IPS-11a (cell line): ENCODE data around the gene PRKCH.
"Not testable (repeated sequence)": the region's sequence is repeated elsewhere in the genome, so short reads cannot be mapped to it uniquely, and the experiment has no call there.

ENCODE experiments used
- H3K4me3 ChIP-seq: one replicate; pipeline ENCODE4 v1.5.1; 2013; ENCODE audit warnings: low read depth, low read length, control low read depth

Gene PRKCH

DNA sequence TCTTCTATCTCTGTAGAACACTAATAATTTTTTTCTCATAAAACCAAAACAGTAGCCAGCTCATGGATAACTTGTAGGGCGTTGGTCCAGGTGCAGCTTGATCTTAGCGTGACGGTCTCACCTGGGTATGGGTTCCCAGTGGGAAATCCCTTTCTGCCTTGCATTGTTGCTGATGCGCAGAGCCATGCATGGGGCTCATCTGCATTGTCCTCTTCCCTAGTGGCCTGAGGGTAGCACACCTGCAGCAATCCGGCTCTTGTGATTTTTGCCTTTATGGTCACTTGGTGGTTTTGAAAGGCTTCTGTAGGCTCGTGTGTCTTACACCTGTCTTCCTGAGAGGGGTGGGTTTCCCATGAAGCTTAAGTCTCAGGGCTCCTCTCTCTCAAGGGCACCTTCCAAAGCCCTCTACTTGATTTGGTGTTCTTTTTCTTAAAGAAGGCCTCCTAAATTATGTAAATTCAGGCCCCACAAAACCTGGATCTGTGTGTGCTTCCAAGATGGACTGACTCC, 130.6 kb downstream of the PRKCH start:
- H3K4me3 ChIP-seq = no peak overlapping the region

GRCh38 chr14:61452452-61452851, 131.1 kb downstream of the PRKCH start:
- H3K4me3 ChIP-seq = no peak overlapping the region

GRCh38 chr14:61453103-61453767, 131.9 kb downstream of the PRKCH start:
- H3K4me3 ChIP-seq = no peak overlapping the region

DNA sequence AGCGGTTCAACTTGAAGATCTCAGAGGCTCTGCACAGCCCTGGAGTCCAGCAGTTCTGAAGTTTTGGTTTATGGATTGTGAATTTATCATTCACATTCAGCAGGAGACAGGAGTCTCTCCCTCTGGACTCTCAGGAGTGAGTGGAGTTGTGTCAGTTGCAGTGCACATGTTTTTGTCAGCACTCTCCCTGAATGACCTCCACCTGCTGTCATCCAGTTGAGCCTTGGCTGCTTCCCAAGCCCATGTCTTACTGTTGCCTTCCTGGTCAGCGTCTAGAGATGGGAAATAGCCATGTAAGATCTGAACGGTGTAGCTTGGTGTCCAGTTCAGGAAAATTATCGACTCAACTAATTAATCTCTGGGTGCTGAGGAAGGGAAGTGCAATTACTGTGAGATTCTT, 133.2 kb downstream of the PRKCH start:
- H3K4me3 ChIP-seq = no peak overlapping the region

DNA sequence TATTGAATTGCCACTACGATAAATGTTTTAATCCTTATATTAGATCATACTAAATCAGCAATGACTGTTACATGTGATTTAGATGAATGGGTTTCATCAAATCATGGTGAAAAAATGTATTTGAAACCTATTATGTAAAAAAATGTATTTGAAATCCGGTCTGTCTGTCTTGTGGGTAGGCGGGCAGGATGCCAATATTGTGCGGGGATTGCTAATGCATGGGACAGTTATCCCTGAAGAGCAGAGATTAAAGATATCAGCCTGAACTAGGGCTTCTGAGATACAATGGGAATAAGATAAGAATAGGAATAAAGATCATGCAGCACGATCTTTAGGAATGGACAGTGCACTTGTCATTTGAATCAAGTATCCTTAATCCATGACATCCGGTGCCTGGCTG, 134.0 kb downstream of the PRKCH start:
- H3K4me3 ChIP-seq = no peak overlapping the region

- no peak overlapping the region for H3K4me3 ChIP-seq
These were observed 135.3 kb downstream of the PRKCH start for GRCh38 chr14:61456720-61457119.

DNA sequence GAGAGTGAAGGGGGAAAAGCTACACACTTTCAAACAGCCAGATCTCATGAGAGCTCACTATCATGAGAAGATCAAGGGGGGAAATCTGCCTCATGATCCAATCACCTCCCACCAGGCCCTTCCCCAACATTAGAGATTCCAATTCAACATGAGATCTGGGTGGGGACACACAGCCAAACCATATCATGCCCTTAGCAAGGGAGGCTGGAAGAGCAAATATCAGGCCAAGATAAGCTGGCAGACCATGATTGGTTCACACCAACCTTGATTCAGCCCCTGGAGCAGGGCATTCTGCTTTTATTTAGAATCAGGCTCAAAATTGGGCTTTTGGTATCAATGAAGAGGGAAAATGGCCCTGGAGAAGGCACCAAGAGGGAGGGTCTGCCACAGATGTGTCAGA, 137.4 kb downstream of the PRKCH start:
- H3K4me3 ChIP-seq = no peak overlapping the region

DNA sequence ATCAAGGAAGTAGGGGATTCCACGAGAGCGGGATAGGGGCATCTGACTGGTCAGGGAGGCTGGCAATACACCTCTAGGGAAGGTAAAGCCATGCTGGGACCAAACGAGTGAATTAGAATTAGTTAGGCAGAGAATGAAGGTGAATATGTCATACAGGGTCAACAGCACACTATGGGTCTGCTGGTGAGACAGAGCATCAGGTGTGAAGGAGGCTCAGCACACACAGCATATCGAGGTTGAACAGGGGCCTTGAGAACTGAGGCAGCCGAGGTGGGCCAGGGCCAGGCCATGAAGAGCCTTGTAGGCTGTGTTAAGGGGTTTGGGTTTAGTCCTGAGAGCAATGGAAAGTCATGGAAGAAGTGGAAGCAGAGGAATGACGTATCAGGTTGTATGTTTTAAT, 137.8 kb downstream of the PRKCH start:
- no peak overlapping the region for H3K4me3 ChIP-seq

DNA sequence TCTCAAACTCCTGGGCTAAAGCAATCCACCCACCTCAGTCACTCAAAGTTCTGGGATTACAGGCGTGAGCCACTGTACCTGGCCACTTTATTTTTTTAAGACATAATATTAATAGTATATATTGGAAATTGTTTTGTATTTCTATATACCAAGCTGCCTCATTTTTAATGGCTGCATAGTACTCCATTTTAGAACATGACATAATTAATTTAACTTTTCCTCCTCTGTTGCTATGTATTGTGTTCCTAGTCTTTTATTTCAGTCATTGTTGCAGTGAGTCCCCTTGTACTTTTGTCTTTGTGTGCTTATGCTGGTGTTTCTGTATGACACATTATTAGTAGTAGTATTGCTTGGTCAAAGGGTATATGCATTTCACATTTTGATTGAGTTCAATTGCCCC, 138.7 kb downstream of the PRKCH start:
- H3K4me3 ChIP-seq = no peak overlapping the region

DNA sequence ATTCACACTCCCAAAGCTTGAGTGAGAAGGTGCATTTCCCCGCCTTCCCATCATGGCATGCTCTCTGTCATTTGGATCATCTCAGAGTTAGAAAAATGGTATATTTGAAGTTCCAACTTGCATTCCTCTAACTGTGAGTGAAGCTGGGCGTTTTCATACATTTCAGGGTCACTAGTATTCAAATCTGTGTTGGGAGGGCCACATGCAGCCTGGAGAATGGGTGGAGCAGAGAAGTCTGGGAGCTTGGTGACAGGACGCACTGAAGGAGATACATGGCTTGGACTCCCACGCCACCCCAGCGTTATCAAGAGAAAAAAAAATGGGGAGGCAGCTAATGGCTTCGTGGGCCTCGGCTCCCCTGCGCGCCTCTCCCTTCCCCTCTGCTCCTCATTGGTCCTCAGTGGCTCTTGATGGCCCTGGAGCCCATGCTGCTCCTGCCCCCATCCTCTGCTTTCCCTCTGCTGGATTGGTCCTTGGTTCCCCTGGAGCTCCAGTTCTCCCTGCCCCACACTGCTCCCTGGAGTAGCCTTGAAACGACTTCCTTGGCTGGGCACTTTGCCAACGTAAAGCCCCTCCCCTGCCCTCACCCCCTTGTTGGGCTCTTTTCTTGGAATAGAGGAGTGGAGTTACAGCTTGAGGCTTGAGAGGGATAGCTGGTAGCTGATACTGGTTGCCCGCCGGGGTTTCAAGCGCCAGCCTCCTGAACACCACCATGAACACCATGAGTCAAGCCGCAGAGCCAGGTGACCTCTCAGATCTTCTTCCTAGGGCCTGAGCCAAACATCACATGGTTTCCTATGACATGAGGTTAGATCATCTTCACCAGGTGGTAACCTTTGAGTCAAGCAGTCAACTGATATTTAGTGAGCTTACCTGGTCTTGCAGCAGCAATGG, 139.6 kb downstream of the PRKCH start:
- H3K4me3 ChIP-seq = no peak overlapping the region

DNA sequence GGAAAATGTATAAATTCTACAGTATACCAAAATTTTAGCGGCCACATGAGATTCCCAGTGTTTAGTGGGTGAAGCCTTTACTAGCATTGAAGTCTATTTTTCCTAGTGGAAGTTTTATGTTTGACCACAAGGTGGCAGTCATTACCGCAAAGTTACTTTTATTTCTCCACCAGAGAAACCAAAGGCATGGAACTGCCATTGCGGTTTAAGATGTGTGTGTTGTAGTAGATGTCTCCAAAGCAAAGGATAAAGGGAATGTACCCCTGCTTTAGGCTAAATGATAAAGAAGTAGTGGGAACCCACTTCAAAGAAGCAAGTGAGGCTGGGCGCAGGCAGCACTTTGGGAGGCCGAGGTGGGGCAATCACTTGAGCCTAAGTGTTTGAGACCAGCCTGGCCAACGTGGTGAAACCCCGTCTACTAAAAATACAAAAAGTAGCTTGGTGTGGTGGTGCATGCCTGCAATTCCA, 140.5 kb downstream of the PRKCH start:
- H3K4me3 ChIP-seq = no peak overlapping the region

DNA sequence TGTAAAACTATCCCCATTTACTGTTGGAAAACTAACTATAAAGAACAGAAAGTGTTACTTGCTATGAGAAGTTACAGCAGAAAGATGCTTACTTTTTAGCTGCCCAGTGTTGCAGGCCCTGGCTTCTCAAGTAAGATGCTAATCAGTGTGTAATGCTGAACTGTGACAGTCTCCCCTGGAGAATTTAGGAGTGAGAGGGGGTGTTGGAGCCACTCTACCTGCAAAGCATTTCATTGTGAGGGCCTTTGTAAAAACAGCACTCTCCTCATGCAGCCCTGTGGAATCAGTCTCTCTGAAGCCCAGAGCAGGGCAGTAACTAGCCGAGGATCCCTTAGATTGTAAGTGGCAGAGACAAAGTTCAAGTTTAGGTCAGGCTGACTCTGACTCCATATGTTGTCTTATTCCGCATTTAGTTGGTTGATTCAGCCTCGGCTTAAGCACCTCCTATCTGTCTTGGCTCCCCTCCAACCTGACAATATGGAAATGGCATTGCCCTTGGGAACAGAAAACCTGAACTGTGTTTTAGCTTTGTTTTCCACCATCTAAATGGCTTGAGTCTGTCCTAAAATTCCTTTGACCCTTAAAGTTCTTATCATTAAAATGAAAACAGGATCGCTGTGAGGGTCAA, 141.3 kb downstream of the PRKCH start:
- no peak overlapping the region for H3K4me3 ChIP-seq

- H3K4me3 ChIP-seq = no peak overlapping the region
These were observed 142.4 kb downstream of the PRKCH start for GRCh38 chr14:61463664-61464285.

- H3K4me3 ChIP-seq = not testable (repeated sequence)
These were observed 143.4 kb downstream of the PRKCH start for GRCh38 chr14:61464539-61465320.

GRCh38 chr14:61466249-61466904, 145.0 kb downstream of the PRKCH start:
- H3K4me3 ChIP-seq = no peak overlapping the region

DNA sequence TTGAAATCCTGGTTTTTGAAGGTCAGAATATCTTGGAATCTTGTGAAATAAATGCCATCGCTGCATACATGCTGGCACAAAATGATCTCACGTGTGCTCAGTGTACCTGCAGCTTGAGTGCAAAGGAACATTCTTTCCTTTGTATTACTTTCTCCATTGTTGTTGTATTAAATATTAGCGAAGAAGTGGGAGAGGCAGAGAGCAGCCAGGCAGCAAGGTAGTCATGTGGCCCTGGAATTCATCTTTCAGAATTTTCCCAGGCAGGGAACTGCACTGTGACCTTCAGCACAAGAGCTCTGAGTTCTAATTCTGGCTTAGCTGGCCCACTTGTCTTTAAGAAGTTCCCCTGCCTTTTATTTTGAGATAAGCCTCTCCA, 145.5 kb downstream of the PRKCH start:
- no peak overlapping the region for H3K4me3 ChIP-seq

GRCh38 chr14:61467296-61467695, 145.9 kb downstream of the PRKCH start:
- H3K4me3 ChIP-seq = no peak overlapping the region

DNA sequence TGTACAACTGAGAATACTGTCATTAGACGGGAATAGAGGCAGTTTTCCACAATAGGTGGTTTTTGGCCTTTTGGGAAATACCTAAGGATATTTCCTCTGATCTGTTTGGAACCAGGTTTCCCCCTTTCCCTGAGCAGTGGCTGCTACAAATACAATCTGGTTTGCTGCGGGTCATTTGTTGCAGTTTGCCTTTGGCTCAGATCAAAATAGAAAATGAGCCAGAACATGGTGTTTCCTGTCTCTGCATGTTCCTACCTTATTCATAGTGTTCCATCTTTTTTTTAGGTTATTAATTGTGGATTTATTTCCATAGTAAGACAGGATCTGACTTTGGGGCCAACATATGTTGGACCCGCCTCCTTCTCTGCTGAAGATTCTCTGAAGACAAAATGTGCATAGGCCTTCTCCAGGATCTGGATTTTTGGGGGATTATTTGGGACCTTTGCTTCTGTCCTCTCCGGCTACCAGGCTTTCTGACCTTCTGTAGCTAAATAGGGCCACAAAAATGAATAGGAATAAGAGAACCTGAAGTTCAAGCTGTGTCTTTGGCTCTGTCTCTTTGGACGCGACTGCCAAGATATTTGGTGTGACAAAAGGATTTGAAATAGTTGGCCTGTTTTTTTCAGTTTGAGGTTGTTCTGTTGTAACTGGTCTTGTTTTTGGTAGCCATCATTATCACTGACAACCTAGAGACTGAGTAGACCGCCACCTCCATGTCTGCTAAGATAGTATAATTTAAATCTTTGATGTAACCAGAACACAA, 146.9 kb downstream of the PRKCH start:
- H3K4me3 ChIP-seq = no peak overlapping the region

- H3K4me3 ChIP-seq = no peak overlapping the region
These were observed 148.4 kb downstream of the PRKCH start for GRCh38 chr14:61469781-61470180.
